Measurements from ENCODE around the gene CCM2. TPM values are rescaled to one million over a fixed set of nuclear protein-coding genes. Genes with fewer than 3 reads are reported as not detected.

The CCM2 gene
- total RNA-seq, 4 donors from 2014 or later: 45.8 to 63.5 (median 50.4) TPM

GRCh38 chr7:45125193-45125904 lies 125.3 kb downstream of the CCM2 start:
- TF ChIP-seq, protein P1, sequence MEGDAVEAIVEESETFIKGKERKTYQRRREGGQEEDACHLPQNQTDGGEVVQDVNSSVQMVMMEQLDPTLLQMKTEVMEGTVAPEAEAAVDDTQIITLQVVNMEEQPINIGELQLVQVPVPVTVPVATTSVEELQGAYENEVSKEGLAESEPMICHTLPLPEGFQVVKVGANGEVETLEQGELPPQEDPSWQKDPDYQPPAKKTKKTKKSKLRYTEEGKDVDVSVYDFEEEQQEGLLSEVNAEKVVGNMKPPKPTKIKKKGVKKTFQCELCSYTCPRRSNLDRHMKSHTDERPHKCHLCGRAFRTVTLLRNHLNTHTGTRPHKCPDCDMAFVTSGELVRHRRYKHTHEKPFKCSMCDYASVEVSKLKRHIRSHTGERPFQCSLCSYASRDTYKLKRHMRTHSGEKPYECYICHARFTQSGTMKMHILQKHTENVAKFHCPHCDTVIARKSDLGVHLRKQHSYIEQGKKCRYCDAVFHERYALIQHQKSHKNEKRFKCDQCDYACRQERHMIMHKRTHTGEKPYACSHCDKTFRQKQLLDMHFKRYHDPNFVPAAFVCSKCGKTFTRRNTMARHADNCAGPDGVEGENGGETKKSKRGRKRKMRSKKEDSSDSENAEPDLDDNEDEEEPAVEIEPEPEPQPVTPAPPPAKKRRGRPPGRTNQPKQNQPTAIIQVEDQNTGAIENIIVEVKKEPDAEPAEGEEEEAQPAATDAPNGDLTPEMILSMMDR (IDR thresholded peaks at IDR 0.05; ENCODE audit: low read depth): no peak

Small RNA genes lying within 50 kb of the gene (small RNA-seq; reads per million reads assigned to genes)
- gene SNORA5A (12.9 reads per million, percentile 92 among the genes with 10 or more reads in this experiment), gene SNORA5B (not detected), gene SNORA5C (61.3 reads per million, percentile 97 among the genes with 10 or more reads in this experiment)

Other genes with a start within 250 kb of the CCM2 start
- gene PPIA, start 203.5 kb upstream of the CCM2 start, total RNA-seq: 1,000 to 10,000 TPM in 3 of 4 donors, 100 to 1,000 TPM in 1; 921 to 1,568 (median 1,276) TPM
- gene H2AZ2, start 152.1 kb upstream of the CCM2 start, total RNA-seq: 100 to 1,000 TPM in 2 of 4 donors, 10 to 100 TPM in 2; 88.7 to 130 (median 96.4) TPM
- 10 to 100 TPM; 20.7 to 33.1 (median 22.1) TPM for gene PURB, start 114.7 kb upstream of the CCM2 start, total RNA-seq
- gene MYO1G, start 21.2 kb upstream of the CCM2 start, total RNA-seq: 1 to 10 TPM in 3 of 4 donors, under 1 TPM in 1; 0.82 to 7.8 (median 2.8) TPM
- gene NACAD, start 88.8 kb downstream of the CCM2 start, total RNA-seq: 1 to 10 TPM; 1.1 to 5.3 (median 1.9) TPM
- gene TBRG4, start 111.5 kb downstream of the CCM2 start, total RNA-seq: 10 to 100 TPM; 33.1 to 47.5 (median 37.7) TPM
- 100 to 1,000 TPM in 1 of 4 donors, 10 to 100 TPM in 3; 24.6 to 166 (median 50.8) TPM for gene RAMP3, start 157.6 kb downstream of the CCM2 start, total RNA-seq

Data from subcutaneous adipose tissue (tissue), 4 donors.